Fibroblast of skin of scalp (primary cell): ENCODE data around the gene AMT.
"Not testable (repeated sequence)": the region's sequence is repeated elsewhere in the genome, so short reads cannot be mapped to it uniquely, and the experiment has no call there.

Source experiments
- DNase-seq: peaks from one replicate; pipeline ENCODE4 v3.0.0-alpha.2; 2013

AMT gene

DNA sequence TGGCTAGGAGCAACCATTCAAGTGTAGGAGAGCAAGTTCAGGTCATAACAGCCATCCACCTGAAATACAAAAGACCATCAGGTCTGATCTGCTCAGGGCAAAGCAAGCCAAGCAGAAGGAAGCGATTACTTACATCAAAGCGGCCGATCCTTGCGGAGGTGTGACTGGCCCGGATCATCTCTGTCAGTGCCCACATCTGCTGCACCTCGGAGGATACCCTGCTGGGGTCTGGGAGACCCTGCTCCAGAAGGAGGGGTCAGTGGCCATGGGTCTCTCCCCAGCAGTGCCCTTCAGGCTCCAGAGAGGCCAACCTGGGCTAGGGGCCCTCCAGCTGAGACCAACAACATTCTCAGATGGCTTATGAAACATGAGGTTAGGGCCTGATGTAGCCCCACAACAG is 2.5 kb upstream of the AMT start:
- DNase-seq = no peak

DNA sequence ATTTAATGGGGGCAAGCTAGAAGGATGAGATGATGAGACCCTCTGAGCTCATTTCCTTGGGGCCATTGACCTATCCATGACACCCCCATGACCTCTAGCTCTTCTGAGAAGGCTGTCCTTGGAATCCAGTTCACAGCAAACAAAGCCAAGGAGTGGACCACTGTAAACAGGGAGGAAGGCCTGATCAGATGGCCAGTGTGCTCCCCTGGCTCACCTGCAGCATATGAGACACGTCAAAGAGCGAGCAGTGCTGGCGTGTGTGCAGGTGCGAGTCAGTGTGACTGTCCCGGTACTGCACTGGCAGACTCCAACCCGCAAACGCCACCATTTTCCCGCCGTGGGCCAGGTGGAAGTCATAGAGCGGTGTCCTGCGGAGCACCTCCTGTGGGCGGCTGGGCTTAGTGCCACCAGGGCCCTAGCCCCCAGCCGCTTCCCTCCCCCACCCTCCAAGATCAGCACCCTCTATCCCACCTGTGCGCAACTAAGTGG is 339 bp downstream of the AMT start:
- DNase-seq = no peak

DNA sequence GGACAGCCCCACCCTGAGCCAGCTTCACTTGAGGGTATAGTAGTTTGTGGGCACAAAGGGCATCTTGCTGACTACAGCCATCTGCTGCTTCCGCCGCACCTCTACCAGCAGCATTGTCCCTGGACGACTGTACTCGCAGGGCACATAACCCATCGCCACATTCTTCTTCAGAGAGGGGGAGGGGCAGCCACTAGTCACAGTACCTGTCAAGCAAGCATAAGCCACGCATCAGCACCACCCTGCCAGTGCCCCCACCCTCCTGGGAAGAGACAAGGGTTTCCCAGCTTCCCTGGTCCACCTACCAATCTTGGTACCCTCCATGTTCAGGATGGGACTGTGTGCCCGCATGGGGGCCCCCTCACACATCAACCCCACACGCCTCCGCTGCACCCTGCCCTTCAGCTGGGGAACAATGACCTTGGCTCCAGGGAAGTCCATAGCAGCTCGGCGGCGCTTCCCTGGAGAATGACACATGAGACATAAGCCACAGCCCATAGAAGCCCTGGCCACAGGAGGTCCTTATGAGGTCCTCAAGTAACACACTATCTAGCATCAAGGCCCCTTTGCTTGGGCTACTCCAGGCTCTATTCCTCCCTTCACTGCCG is 4.7 kb downstream of the AMT start:
- no peak for DNase-seq

DNA sequence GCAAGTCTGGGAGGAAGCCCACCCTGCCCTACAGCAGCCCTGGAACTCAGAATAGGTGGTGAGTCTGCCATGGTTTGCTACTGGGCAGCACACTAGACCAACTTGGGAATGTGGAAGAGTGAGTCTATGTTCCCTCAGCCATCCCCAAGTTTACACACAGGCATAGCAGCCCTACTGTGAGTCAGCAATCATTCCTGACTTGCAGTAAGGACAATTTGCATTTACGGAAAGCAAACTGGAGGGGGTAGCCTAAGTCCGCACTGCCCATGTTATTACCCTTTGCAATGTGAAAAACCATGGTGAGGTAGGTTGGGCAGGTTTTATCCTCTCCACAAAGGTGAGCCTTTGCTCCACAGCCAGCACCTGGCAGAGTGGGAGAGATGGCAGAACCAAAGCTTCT is 5.4 kb downstream of the AMT start:
- no peak for DNase-seq

DNA sequence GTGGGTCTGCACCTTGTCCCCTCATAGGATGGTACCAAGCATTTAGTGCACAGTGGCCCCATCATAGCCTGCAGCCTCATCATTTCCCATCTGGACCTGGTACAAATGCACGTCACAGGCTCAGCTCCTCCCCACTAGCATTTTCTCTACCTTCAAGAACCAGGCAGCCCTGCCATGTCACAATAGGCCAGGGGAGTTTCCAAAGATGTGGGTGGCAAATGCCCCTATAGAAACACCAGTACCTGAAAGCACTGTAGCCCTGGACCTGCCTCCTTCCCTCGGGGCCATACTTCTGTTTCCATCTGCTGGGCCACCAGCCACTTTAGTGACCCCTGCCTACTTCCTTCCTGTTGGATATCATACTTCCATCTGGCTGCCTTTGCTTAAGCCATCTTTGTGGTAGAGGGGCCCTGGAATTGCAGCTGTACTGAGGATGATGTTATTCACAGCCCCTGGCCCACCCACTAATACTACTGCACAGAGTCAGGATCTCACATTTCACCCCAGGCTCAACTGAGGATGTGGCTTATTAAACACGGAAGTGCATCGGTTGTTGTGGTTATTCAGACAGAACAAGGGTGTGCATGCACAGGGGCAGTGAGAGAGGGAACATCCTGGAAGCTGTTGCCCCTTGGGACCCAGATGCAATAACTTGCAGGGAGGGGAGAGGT is 6.2 kb downstream of the AMT start:
- no peak for DNase-seq

DNA sequence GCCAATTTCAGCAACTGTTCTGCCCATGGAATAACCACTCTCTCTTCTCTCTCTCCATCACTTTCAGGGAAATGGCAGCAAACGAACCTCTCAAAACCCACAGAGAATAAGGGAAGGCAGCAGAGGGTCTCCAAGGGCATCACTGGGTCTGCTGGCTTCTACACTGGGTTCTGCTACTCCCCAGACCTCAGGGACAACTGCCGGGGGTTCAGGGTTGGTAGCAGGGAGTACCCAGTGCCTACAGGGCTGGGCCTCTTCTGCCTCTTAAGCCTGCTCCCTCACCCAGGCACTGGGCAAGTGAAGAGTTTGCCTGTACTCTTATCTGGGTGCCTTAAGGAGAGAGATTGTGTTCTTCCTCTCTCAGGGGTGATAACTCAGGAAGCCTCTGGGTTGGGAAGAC is 7.5 kb downstream of the AMT start:
- no peak for DNase-seq

DNA sequence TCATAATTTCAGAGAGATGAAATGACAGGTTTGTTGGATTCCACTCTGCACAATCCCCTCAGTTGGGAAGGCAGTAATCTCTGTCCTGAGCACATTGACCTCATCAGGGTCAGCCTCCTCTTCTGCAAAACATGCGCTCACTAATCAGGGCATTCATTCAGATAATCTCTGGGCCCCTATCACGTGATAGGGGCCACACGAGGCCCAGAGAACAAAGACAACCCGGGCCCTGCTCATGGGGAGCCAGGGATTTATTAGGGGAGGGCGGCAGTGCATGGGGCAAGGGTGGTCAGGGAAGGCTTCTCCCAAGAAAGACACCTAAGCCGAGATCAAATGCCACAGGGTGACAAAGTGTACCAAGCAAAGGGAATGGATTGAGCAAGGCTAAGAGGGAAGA is 8.9 kb downstream of the AMT start:
- no peak for DNase-seq

DNA sequence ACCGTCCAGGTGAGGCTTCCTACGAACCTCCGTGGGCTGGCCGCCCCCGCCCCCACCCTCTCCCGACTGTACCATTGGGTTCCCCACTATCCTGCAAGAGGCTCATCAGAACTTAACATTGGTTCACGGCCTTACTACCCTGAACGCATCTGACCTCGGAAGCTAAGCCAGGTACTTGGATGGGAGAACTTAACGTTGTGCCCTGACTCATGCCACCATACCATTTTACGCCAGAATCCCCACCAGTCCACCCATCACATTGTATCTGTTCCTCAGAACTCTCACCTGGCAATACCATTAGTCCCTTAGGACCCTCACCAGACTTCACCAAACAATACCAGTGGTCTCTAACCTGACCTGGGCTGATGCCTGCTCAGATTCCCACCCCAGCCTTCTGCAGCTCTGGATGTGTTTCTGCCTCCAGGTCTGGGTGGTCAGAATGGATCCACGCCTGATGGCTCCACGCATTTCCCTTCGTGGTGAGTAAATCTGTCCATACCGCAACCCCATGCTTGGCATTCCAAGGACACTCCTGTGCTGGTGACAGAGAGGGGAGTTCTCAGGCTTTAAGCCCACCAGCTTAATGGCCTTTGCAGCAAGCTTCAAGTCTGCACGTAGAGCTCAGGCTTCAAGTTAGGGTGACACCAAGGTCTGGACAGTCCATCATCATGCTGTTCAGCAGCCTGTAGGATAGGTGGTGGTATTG is 9.5 kb downstream of the AMT start:
- DNase-seq = peak; percentile 30

DNA sequence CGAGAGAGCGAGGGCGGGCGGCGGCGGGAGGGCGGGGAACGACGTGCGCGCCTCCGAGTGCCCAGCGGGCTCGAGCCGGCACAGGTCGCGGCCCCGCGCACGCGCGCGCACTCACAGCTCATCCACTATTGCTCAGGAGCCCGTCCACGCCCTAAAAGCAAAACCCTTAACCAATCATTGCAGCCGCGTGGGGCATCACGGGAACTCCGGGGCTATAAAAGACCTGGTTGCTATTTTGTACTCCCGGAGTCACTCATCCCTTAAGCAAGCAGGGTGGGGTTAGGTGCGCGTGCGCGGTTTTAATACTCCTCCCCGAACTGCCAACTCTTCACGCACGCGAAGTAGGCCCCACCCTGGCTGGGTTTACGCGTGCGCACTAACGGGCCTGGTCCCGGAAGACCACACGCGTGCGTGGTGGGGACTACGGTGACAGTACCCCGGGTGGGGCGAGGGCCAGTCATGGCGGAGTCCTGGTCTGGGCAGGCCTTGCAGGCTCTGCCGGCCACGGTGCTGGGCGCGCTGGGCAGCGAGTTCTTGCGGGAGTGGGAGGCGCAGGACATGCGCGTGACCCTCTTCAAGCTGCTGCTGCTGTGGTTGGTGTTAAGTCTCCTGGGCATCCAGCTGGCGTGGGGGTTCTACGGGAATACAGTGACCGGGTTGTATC is 10.2 kb downstream of the AMT start, which contains the start of the genes RHOA and TCTA:
RHOA (minus strand) TSS at position 9 of the 664 bp plus-strand sequence. CDS start 36,387 bp downstream, outside the sequence.
TCTA (plus strand) TSS at position 456 of the 664 bp plus-strand sequence; CDS start at position 460, 4 bp downstream.
- peak; percentile 100 for DNase-seq

DNA sequence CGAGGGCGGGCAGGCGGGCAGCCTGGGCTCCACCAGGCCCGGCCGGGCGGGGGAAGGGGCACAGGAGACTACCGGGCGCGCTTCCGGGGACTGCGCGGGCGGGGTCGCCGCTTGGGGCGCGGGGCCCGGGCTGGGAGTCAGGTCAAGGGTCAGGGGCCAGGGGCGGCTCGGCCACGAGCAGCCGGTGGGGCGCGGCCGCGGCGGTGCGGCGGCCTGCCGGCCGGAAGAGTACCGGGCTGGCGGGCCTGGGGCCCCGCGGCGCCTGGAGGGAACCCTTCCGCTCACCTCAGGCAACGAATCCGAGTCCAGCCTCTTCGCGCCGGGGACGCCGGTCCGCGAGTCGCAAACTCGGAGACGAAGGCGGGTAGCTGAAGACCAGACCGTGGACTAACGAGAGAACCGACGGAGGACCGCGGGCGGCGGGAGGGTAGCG is 10.7 kb downstream of the AMT start:
- peak; percentile 33 for DNase-seq

DNA sequence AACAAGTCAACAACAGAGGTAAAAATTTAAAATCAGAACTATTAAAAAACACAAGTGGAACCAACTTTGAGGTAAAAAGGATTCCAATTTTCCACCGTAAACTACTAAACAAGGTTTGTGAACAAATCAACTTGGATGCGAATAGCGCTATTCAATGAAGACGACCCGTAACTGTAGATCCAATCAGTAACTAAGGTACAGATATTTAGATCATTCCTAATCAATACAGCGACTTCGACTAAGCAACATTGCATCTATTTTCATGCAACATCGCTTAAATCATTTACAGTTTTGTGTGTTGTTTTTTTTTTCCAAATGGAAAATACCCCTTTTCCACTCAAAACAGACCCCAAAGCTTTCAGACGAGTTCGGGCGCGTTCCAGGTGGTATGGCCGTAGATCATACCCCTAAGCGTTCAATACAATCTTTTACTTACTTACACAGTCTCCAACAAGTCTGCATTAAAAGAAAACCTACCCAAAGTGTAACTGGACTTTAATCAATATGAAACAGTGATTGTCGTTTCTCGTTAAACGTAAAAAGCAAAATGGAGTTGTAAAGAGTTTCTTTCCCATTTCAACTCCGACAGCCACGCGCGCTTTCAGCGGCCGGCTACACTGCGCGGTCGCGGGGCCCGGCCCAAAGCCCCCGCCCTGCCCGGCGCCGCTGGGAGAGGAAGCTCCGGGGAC is 11.3 kb downstream of the AMT start:
- DNase-seq = no peak

DNA sequence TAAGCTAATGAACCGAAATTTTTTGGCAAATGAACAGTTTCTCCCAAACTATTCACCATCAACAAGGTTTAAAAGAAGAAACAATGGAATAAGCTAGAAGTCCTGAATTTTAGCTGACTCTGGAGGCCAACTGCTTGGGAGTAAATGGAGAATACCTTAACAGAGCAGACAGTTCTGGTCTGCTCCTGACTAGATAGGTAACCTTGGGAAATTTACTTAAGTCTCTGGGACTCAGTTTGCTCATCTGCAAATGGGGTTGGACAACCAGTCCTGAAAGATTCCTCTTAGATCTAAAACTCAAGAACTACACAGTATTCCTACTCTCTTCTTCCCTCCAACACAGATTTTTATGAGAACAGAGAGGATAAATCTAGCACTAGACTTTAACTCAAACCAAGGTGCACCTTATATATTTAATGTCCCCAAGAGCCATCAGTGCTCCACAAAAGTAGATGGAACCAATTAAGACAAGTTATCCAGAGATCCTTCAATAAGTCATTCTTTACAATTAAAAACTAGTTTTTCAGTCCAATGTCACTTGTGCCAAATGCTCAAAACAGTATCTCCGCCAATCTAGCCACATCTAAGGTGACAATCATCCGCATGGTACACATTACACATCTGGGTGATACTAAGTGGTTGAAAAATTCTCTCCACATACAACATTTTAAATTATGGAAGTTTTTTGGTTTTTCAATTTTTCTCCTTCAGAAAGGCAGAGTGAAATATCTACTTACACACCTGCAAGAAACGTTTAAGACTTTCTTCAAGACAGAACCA is 12.0 kb downstream of the AMT start:
- no peak for DNase-seq

DNA sequence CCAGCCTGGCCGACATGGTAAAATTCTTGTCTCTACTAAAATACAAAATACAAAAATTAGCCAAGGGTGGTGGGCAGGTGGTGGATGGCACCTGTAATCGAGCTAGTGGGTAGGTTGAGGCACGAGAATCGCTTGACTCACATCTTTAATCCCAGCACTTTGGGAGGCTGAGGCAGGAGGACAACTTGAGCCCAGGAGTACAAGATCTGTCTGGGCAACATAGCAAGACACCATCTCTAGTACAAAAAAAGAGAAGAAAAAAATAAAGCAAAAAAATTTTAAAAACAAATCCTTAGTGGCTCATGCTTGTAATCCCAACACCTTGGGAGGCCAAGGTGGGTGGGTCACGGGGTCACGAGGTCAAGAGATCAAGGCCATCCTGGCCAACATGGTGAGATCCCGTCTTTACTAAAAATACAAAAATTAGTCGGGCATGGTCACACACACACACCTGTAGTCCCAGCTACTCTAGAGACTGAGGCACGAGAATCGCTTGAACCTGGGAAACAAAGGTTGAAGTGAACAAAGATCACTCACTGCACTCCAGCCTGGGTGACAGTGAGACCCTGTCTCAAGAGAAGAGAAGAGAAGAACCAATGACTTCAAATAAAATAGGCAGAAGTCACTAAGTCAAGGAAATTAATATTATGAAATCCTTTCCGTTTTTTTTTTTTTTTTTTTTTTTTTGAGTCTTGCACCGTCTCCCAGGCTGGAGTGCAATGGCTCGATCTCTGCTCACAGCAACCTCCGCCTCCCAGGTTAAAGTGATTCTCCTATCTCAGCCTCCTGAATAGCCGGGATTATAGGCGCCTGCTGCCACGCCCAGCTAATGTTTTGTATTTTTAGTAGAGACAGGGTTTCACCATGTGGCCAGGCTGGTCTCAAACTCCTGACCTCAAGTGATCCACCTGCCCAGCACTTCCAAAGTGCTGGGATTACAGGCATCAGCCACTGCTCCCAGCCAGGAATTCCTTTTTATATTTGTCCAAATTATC is 15.4 kb downstream of the AMT start:
- DNase-seq = no peak

DNA sequence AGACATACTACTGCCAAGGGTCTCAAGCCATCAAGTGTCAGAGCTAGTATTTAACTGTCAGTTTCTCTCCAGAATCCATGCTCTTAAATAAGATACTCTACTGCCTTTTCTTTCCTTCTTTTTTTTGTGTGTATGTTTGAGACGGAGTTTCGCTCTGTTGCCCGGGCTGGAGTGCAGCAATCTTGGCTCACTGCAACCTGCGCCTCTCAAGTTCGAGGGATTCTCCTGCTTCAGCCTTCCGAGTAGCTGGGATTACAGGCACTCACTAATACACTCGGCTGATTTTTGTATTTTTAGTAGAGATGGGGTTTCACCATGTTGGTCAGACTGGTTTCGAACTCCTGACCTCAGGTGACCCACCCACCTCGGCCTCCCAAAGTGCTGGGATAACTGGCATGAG is 16.7 kb downstream of the AMT start:
- not testable (repeated sequence) for DNase-seq

DNA sequence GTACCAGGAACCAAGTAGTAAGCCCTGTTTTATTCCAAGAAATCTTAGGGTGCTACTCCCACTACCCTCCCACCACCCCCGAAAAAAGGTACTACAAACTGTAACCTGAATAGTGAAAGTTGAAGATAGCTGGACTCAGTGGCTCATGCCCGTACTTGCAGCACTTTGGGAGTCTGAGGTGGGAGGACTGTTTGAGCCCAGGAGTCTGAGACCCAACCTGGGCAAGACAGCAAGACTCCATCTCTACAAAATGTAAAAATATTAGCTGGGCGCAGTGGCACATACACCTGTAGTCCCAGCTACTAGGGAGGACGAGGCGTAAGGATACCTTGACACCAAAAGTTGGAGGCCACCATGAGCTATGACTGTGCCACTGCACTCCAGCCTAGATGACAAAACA is 18.4 kb downstream of the AMT start:
- DNase-seq = no peak

DNA sequence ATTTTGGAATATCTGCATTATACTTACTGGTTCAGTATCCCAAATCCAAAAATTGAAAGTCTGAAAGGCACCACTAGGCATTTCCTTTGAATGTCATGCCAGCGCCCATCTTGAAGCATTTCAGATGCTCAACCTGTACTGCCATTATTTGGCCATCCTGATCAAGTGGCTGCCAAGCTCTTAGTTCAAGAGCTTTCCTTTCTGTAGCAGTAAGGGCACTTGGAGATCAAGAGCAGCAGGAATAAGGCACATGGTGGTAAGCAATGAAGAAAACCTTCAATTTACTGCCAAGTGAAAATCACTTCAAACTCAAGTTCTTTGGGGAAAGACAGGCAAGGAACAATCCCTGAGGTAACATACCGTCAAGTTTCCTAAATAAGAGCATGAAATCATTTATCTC is 20.5 kb downstream of the AMT start:
- no peak for DNase-seq

DNA sequence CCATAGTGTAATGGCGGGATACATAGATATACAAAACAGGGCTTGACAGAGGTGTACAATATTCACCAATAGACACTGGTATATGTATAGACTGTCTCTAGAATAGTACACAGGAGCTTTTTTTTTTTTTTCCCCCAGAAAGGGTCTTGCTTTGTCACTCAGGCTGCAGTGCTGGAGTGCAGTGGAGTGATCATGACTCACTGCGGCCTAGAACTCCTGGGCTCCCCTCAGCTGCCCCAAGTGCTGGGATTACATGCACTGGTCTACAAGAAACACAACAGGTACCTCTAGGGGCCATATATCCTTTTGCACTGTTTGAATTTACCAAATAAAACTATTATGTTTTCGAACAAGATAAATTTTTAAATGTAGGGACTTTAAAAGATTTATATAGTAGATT is 22.8 kb downstream of the AMT start:
- DNase-seq = no peak

DNA sequence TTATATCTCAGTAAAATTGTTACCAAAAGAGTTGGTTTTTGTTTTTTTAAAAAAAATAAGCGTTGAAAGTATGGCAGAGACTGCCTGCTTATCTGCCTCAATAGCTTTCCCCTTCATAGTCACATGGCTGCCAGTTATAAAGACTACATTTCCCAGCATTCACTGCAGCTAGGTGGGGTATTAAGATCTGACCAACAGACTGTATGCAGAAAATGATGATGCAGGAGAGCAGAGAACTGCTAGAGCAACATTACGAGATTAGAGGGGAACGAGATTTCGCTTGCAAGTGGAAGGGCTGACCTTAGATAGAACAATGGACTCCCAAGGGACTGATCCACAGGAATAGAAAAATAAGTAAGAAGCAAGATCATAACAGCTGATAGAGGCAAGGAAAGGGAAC is 24.8 kb downstream of the AMT start:
- DNase-seq = peak; percentile 32

DNA sequence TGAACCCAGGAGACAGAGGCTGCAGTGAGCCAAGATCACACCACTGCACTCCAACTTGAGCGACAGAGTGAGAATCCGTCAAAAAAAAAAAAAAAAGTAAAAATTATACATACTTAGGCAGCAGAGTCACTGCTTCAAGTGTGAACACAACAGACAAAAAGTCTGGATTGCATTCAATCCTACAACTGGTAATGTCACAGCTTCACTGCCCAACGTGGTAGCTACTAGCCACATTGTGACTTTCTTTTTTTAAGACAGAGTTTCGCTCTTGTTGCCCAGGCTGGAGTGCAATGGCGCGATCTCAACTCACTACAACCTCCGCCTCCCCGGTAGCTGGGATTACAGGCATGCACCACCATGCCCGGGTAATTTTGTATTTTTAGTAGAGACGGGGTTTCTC is 31.0 kb downstream of the AMT start:
- not testable (repeated sequence) for DNase-seq

DNA sequence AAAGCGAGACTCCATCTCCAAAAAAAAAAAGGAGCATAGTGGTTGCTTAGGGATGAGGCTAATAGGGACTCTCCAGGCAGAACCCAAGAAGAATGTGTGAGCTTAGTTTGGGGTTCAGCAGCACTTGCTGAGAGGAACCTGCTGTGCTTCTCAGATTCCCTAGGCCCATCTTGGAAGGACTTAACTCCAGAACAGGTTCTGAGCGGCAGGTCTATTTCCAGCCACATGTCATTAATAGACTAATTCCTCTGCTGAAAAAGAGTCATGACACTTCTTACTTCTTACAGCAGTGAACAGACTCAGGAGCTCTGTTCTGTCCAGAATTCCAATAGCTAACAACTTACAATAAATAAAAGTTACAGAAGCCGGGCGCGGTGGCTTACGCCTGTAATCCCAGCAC is 33.0 kb downstream of the AMT start:
- DNase-seq = no peak
